HG03066 (cell line): ENCODE results near the gene MFSD6.

ENCODE experiments used
- ATAC-seq: cut with Tn5 transposase; IDR thresholded peaks from one replicate; pipeline ENCODE4 v1.9.1; 2021; ENCODE audit warnings: low read depth; ENCODE audit not compliant: unreplicated experiment

The MFSD6 gene

GRCh38 chr2:190527214-190527613 lies 119.1 kb downstream of the MFSD6 start:
- ATAC-seq = no peak

- no peak for ATAC-seq
Measured at GRCh38 chr2:190527918-190528317, 119.8 kb downstream of the MFSD6 start.

GRCh38 chr2:190528521-190529001 lies 120.4 kb downstream of the MFSD6 start:
- ATAC-seq = no peak

GRCh38 chr2:190529486-190530247 lies 121.5 kb downstream of the MFSD6 start:
- no peak for ATAC-seq

GRCh38 chr2:190530248-190530900 lies 122.2 kb downstream of the MFSD6 start:
- ATAC-seq = no peak

GRCh38 chr2:190532581-190532980 lies 124.4 kb downstream of the MFSD6 start:
- no peak for ATAC-seq

GRCh38 chr2:190533175-190533967 lies 125.2 kb downstream of the MFSD6 start:
- ATAC-seq = no peak

- peak; percentile 18 for ATAC-seq
Measured at GRCh38 chr2:190533968-190534309, 125.8 kb downstream of the MFSD6 start.

- ATAC-seq = peak; percentile 59
Measured at GRCh38 chr2:190534310-190535120, 126.4 kb downstream of the MFSD6 start, which contains the start of gene NEMP2. NEMP2 (minus strand) TSS chr2:190534722; CDS start chr2:190534655, 67 bp downstream.

GRCh38 chr2:190535121-190535439 lies 126.9 kb downstream of the MFSD6 start:
- no peak for ATAC-seq

- no peak for ATAC-seq
Measured at GRCh38 chr2:190535586-190535985, 127.4 kb downstream of the MFSD6 start.

- no peak for ATAC-seq
Measured at GRCh38 chr2:190537765-190538164, 129.6 kb downstream of the MFSD6 start.

GRCh38 chr2:190538201-190538600 lies 130.0 kb downstream of the MFSD6 start:
- ATAC-seq = no peak

- no peak for ATAC-seq
Measured at GRCh38 chr2:190540048-190540447, 131.9 kb downstream of the MFSD6 start.

- no peak for ATAC-seq
Measured at GRCh38 chr2:190545093-190545492, 136.9 kb downstream of the MFSD6 start.

GRCh38 chr2:190545555-190546385 lies 137.6 kb downstream of the MFSD6 start:
- ATAC-seq = no peak

- ATAC-seq = no peak
Measured at GRCh38 chr2:190546734-190547133, 138.6 kb downstream of the MFSD6 start.

- no peak for ATAC-seq
Measured at GRCh38 chr2:190547886-190548285, 139.7 kb downstream of the MFSD6 start.

GRCh38 chr2:190550137-190550536 lies 142.0 kb downstream of the MFSD6 start:
- no peak for ATAC-seq
